Activated naive CD4-positive, alpha-beta T cell treated with anti-CD3 and anti-CD28 coated beads for 36 hours (primary cell): ENCODE measurements around the gene PALS1. TPM values are rescaled to one million over a fixed set of nuclear protein-coding genes. Genes with fewer than 3 reads are reported as not detected.
"Not testable (repeated sequence)": the region's sequence is repeated elsewhere in the genome, so short reads cannot be mapped to it uniquely, and the experiment has no call there.

Experiments used
- CTCF ChIA-PET: fragments of 350-600 bp; sonication (Branson Sonifier 250); formaldehyde crosslinking; loops from one replicate; lab custom pipeline; 2021; ENCODE audit warnings: antibody characterized with exemption; lab: Charles Lee
- DNase-seq: peaks from one replicate; pipeline ENCODE4 v3.0.0-alpha.2; 2020
- H3K27ac Mint-ChIP-seq: one replicate; pipeline ENCODE4 v1.8.0; 2021; ENCODE audit warnings: mild to moderate bottlenecking, mixed read lengths
- H3K27me3 Mint-ChIP-seq: one replicate; pipeline ENCODE4 v1.8.0; 2021; ENCODE audit warnings: low read depth, mixed read lengths
- H3K36me3 Mint-ChIP-seq: one replicate; pipeline ENCODE4 v1.8.0; 2021; ENCODE audit warnings: low read depth, mixed read lengths
- H3K4me1 Mint-ChIP-seq: one replicate; pipeline ENCODE4 v1.8.0; 2021; ENCODE audit warnings: low read depth, mixed read lengths
- H3K4me3 Mint-ChIP-seq: one replicate; pipeline ENCODE4 v1.8.0; 2021; ENCODE audit warnings: mild to moderate bottlenecking, moderate library complexity, mixed read lengths
- H3K9me3 Mint-ChIP-seq: one replicate; pipeline ENCODE4 v1.8.0; 2021; ENCODE audit warnings: mixed read lengths
- intact Hi-C: fragments of 100-400 bp; cut with micrococcal nuclease; formaldehyde crosslinking; loops from one replicate; pipeline ENCODE4 v1.15.1; 2023
- total RNA-seq, 2 experiments: library from RNA; stranded (reverse); gene quantifications; one replicate each; pipeline ENCODE4 v1.2.3, GENCODE V29; 2021

The PALS1 gene
- total RNA-seq, 2 experiments from 2014 or later: 6.6 to 7.6 TPM

DNA sequence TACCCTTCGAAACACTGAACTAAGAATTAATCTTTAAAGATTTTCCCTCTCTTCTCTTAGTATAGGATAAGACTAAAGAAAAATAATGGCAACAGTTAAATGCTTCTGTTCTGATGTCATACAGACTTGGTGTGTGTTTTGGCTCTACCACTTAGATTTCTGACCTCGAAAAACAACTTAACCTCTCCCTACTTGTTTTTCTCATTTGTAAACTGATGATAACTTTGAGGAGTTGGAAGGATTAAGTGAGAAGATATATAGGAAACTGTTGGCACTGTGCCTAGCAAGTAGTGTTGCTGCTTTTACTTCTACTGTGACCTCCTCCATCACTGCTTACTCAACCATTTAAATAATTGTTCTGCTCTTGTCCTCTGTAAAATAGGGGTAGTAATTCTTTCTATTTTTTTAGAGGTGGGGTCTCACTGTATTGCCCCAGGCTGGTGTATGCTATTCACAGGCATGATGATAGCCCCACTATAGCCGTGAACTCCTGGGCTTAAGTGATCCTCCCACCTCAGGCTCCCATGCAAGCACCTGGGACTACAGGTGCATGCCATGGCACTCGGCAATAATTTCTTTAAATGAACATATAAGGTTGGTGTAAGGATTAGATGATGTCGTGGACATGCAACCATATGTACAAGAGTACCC is 22.4 kb downstream of the PALS1 start:
- no peaks in the 10 kb centered on the region for H3K27me3 Mint-ChIP-seq
- CTCF ChIA-PET: no interaction called here
- H3K9me3 Mint-ChIP-seq: no peaks in the 10 kb centered on the region
- no peak for DNase-seq
- no peaks in the 10 kb centered on the region for H3K36me3 Mint-ChIP-seq
- intact Hi-C loops: no loop called here
- H3K4me1 Mint-ChIP-seq: peaks cover 16% of the 10 kb centered on the region
- H3K27ac Mint-ChIP-seq: no peak overlapping the region
- no peak overlapping the region for H3K4me3 Mint-ChIP-seq

DNA sequence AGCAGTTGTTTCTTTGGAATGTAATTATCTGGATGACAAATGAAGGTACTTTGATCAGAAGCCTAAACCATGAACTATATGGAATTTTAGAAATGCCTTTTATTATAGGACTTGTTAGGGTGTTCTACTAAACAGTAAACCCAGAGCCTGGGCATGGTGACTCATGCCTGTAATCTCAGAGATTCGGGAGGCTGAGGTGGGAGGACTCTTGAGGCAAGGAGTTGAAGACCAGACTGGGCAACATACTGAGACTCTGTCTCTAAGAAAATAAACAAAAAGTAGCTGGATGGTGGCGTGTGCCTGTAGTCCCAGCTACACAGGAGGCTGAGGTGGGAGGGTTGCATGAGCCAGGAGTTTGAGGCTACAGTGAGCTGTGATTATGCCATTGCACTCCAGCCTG is 23.9 kb downstream of the PALS1 start:
- Mint-ChIP-seq H3K36me3 (peaks cover under 1% of the 10 kb centered on the region), H3K27me3 (no peaks in the 10 kb centered on the region), H3K9me3 (no peaks in the 10 kb centered on the region), H3K4me3 (no peak overlapping the region), H3K4me1 (peaks cover 16% of the 10 kb centered on the region), H3K27ac (no peak overlapping the region)
- intact Hi-C loops: no loop called here
- CTCF ChIA-PET: interaction anchor here (0.6 to 1.4 kb wide), 3 partner anchors 19 to 92 kb away, joined by 3 to 5 read pairs (median 3); no protein-coding TSS in a partner anchor
- DNase-seq: no peak

DNA sequence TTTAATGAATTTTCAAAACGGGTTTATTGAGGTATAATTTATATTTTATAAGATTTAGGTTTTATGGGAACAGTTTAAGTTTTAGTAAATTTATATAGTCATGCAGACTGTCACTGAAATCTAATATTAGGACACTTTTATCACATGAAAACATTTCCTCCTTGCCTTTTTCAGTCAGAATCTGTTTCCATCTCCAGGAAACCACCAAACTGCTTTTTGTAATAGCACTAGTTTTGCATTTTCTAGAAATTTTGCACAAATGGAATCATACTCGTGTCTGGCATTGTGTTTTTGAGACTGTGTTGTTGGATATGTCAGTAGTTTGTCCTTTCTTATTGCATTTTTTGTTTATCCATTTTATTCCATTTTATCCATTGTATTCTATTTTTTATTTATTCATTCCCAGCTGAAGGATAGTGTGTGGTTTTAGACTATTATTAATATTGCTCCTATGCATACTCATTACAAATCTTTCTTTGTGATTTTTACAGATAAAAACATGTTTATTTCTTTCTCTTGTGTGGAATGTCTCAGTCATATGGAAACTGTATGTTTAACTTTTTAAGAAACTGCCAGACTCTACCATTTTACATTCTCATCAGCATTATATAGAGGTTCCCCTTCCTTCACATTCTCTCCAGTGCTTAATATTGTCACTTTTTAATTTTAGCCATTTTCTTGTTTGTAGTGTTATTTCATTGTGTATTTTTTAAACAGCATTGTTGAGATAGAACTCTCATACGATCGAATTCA is 26.5 kb downstream of the PALS1 start:
- no peak overlapping the region for H3K4me3 Mint-ChIP-seq
- CTCF ChIA-PET: no interaction called here

DNA sequence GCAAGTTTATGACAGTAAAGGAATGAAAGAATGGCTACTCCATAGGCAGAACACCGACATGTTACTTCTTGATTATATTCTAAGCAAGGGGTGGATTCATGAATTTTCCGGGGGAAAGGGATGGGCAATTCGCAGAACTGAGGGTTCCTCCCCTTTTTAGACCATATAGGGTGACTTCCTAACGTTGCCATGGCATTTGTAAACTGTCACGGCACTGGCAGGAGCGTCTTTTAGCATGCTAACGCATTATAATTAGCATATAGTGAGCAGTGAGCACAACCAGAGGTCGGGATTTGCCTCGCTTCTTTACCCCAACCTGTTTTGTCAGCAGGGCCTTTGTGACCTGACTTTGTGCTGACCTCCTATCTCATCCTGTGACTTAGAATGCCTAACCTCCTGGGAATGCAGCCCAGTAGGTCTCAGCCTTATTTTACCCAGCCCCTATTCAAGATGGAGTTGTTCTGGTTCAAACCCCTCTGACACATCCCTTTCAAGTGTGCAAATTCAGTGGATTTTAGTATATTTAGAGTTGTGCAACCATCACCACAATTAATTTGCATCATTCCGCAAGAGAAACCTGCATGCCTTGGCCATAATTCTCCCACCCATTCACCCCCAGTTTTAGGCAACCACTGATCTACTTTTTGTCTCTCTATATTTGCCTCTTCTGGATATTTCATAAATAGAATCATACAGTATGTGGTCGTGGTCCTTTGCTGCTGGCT is 27.4 kb downstream of the PALS1 start:
- H3K36me3 Mint-ChIP-seq: peaks cover 19% of the 10 kb centered on the region
- no peak overlapping the region for H3K4me3 Mint-ChIP-seq
- no peak for DNase-seq
- H3K4me1 Mint-ChIP-seq: peaks cover 10% of the 10 kb centered on the region
- no peaks in the 10 kb centered on the region for H3K27me3 Mint-ChIP-seq
- intact Hi-C loops: no loop called here
- CTCF ChIA-PET: interaction anchor here (1.5 kb wide), 1 partner anchor 17 kb away, joined by 6 read pairs; no protein-coding TSS in a partner anchor
- peaks cover 3% of the 10 kb centered on the region for H3K9me3 Mint-ChIP-seq
- no peak overlapping the region for H3K27ac Mint-ChIP-seq

More for the DNA sequence above, 26.5 kb downstream of the PALS1 start:
- H3K9me3 Mint-ChIP-seq: no peaks in the 10 kb centered on the region
- DNase-seq: no peak
- intact Hi-C loops: no loop called here
- peaks cover 12% of the 10 kb centered on the region for H3K4me1 Mint-ChIP-seq
- peaks cover 12% of the 10 kb centered on the region for H3K36me3 Mint-ChIP-seq
- H3K27me3 Mint-ChIP-seq: no peaks in the 10 kb centered on the region
- H3K27ac Mint-ChIP-seq: no peak overlapping the region

DNA sequence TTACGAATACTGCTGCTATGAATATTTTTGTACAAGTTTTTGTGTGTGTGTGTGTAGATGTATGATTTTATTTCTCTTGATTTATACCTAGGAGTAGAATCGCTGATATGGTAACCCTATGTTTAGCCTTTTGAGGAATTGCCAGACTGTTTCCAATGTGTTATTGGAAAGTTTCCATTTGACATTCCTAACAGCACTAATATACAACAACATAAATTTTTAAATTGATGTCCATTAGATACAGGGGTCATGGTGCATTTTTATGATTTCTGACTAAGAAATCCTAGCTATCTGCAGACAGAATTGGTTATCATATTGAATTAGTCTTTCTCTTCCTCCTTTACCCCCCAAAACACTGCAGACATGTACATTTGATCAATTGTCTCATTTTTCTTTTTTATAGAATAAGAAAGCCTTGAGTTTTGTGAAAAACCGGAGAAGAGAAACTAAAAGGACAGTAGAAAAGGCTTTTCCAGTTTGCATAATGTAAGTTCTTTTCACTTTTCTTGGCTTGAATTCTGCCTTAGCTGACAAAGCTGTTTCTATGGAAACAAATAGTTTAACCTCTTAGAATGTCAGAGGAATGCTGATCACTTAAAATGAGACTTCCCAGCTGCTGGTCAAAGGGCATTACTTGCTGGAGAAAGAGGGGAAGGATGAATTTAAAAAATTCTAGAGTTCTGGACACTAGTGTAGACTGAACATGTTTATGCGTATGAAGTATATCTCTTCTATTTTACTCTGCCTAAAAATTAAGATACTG is 28.2 kb downstream of the PALS1 start:
- CTCF ChIA-PET: interaction anchor here (1.5 kb wide), 1 partner anchor 16 kb away, joined by 6 read pairs; no protein-coding TSS in a partner anchor
- Mint-ChIP-seq H3K4me1 (peaks cover 10% of the 10 kb centered on the region), H3K36me3 (peaks cover 23% of the 10 kb centered on the region), H3K27ac (no peak overlapping the region), H3K27me3 (no peaks in the 10 kb centered on the region), H3K4me3 (no peak overlapping the region), H3K9me3 (peaks cover 3% of the 10 kb centered on the region)
- no peak for DNase-seq
- intact Hi-C loops: no loop called here

DNA sequence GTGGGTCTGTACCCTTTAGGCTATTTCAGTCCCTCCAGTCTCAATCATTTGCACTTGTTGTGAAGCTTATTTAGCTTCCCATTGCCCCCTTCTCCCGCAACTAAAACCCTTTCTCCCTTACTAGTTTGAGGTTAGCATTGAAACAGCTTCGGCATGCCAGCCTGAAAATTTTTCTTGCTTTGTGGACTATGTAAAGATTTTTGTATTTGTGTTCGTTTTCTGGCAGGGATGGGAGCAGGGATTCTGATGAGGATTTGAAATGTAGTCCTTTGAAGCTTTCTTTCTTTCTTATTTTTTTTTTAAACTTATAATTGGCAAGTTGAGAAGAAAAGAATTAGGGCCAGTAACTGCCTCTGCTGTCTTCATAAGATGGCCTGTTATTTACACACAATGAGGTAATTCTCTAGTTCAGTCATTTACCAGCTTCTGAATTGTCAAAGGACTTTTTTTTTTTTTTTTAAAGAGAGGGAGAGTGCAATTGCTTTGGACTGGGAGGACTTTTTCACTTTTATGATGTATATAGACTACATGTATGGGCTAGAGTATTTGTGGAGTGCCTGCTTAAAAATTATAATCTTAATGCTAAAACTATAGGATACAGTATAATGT is 29.0 kb downstream of the PALS1 start:
- Mint-ChIP-seq H3K9me3 (peaks cover 3% of the 10 kb centered on the region), H3K36me3 (peaks cover 23% of the 10 kb centered on the region), H3K27me3 (no peaks in the 10 kb centered on the region), H3K4me1 (peaks cover 8% of the 10 kb centered on the region), H3K27ac (no peak overlapping the region), H3K4me3 (no peak overlapping the region)
- DNase-seq: no peak
- intact Hi-C loops: no loop called here
- CTCF ChIA-PET: interaction anchor here (0.6 to 1.5 kb wide), 4 partner anchors 11 to 226 kb away, joined by 3 to 6 read pairs (median 4); no protein-coding TSS in a partner anchor

DNA sequence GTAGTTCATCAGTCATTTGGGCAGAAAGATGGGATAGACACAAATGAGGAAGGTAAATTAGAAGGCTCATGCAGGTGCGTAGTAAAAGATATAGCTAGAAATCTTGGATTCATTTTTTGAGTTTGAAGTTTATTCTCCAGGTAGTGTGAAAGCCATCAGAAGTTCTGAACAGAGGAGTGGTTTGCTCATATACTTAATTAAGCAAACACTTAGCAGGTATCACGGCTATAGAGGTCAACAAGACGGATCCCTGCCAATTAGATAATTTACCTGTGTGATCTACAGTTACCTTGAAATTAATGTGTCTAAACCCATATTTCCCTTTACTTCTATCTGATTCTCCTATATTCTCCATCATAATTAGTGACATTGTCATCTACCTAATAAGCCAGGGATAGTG is 29.7 kb downstream of the PALS1 start:
- intact Hi-C loops: no loop called here
- CTCF ChIA-PET: interaction anchor here (0.6 kb wide), 1 partner anchor 227 kb away, joined by 4 read pairs; no protein-coding TSS in a partner anchor
- Mint-ChIP-seq H3K9me3 (peaks cover 3% of the 10 kb centered on the region), H3K36me3 (peaks cover 23% of the 10 kb centered on the region), H3K27ac (no peak overlapping the region), H3K4me3 (no peak overlapping the region), H3K27me3 (no peaks in the 10 kb centered on the region), H3K4me1 (peaks cover 10% of the 10 kb centered on the region)
- DNase-seq: no peak

DNA sequence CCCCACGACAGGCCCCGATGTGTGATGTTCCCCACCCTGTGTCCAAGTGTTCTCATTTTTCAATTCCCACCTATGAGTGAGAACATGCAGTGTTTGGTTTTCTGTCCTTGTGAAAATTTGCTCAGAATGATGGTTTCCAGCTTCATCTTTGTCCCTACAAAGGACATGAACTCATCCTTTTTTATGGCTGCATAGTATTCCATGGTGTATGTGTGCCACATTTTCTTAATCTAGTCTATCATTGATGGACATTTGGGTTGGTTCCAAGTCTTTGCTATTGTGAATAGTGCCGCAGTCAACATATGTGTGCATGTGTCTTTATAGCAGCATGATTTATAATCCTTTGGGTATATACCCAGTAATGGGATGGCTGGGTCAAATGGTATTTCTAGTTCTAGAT is 32.0 kb downstream of the PALS1 start:
- H3K4me3 Mint-ChIP-seq, DNase-seq, H3K9me3 Mint-ChIP-seq, H3K27ac Mint-ChIP-seq, H3K4me1 Mint-ChIP-seq, H3K27me3 Mint-ChIP-seq, intact Hi-C loops, CTCF ChIA-PET: not testable (repeated sequence)
- H3K36me3 Mint-ChIP-seq: peaks cover 23% of the 10 kb centered on the region

DNA sequence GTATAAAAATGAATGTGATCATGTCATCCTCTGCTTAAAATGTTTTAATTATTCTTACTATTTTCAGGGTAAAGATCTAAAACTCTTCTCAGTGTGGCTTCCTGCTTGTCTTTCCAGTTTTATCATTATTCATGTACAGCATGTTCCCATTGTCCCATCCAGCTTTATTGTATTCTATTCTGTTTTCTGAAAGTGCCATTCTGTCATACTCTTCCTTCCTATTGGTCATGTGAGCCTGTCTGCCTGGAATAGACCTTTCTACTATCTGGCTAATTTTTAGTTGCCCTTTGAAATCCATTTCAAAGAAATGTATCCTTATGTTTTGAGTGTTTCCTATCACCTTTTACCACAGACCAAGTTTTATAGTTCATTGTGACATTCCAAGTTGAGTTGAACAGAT is 34.9 kb downstream of the PALS1 start:
- CTCF ChIA-PET: interaction anchor here (1.7 kb wide), 1 partner anchor 9 kb away, joined by 7 read pairs; no protein-coding TSS in a partner anchor
- intact Hi-C loops: no loop called here
- H3K27ac Mint-ChIP-seq: no peak overlapping the region
- peaks cover 22% of the 10 kb centered on the region for H3K36me3 Mint-ChIP-seq
- DNase-seq: no peak
- H3K27me3 Mint-ChIP-seq: no peaks in the 10 kb centered on the region
- peaks cover 3% of the 10 kb centered on the region for H3K9me3 Mint-ChIP-seq
- no peak overlapping the region for H3K4me3 Mint-ChIP-seq
- peaks cover 6% of the 10 kb centered on the region for H3K4me1 Mint-ChIP-seq

DNA sequence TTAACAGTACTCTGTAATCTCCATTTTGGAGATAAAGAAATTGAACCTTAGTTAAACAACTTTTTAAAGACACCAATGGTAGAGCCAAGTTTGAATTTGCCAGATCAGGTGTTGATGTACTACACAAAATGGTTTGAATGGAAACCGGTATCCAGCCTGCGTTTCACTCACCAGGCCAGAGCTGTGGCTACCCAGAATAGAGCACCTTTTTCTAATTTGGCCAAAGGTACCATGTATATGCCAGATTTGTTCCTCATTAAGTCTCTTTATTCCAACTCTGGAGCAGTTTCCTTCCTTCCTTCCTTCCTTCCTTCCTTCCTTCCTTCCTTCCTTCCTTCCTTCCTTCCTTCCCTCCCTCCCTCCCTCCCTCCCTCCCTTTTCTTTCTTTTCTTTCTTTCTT is 39.3 kb downstream of the PALS1 start:
- CTCF ChIA-PET: interaction anchor here (1.0 to 2.6 kb wide), 2 partner anchors 79 to 114 kb away, joined by 6 to 7 read pairs; partner anchors contain the start of genes ATP6V1D and EIF2S1

DNA sequence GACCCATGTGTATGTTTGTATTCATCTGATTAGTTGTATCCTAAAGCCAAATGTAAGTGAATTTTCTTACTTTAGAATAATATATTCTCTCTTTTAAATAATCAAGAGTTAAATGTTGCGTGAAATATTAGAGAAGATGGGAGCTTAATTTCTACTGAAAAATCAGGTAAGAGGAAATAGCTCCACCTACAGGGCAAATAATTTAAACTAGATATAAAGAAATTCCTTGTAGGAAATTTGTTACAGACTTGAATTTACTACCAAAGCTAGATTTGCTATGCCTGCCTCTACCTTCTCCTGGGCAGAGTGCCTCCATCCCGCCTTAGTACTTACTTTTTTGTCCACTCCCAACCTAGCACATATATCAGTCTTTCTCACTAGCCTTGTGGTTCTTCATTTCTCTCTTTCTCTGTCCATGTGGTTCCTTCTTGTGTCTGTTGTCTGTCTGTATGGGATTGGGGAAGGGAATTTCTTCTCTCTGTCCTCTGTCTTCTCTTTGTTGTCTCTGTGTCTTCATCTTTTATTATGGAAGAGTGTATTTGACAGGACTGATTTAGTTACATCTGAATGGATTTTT is 44.7 kb downstream of the PALS1 start:
- DNase-seq: no peak
- no peaks in the 10 kb centered on the region for H3K27me3 Mint-ChIP-seq
- no peak overlapping the region for H3K27ac Mint-ChIP-seq
- intact Hi-C loops: loop anchor here (1.0 kb wide), 2 partner anchors 120 to 662 kb away; no protein-coding TSS in a partner anchor
- H3K9me3 Mint-ChIP-seq: no peaks in the 10 kb centered on the region
- CTCF ChIA-PET: interaction anchor here (0.6 to 5.9 kb wide), 24 partner anchors 9 to 926 kb away, joined by 3 to 66 read pairs (median 4); partner anchors contain the start of genes ATP6V1D and EIF2S1
- H3K4me3 Mint-ChIP-seq: no peak overlapping the region
- no peaks in the 10 kb centered on the region for H3K36me3 Mint-ChIP-seq
- H3K4me1 Mint-ChIP-seq: no peaks in the 10 kb centered on the region

More for the DNA sequence above, 39.3 kb downstream of the PALS1 start:
- intact Hi-C loops: loop anchor here (5.0 kb wide), 1 partner anchor 783 kb away; no protein-coding TSS in a partner anchor
- Mint-ChIP-seq H3K27me3 (no peaks in the 10 kb centered on the region), H3K4me3 (no peak overlapping the region), H3K9me3 (no peaks in the 10 kb centered on the region), H3K27ac (no peak overlapping the region), H3K4me1 (peaks cover 6% of the 10 kb centered on the region), H3K36me3 (no peaks in the 10 kb centered on the region)
- no peak for DNase-seq
